ENCODE results near the gene GRIK4. TPM values are rescaled to one million over a fixed set of nuclear protein-coding genes. Genes with fewer than 3 reads are reported as not detected.

The GRIK4 gene
- total RNA-seq, 2 experiments from 2014 or later: not detected

DNA sequence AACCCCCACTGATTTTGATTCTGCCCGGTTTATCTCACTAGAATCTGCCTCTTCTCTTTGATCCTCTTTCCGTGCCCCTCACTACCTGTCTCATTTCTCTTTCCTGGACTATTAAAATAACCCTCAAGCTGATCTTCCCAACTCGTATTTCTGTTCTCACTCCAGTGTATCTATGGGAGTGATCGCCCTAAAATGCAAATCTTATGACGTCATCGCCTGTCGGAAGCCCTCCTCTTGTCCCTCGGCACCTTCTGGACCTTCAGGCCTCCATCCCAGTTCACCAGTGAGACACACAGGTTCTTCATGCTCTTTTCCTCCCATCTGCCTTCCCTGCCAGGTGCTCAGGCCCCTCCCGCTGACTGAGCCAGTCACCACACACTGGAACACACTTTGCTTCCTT, 277.8 kb downstream of the GRIK4 start:
- H3K27me3 Mint-ChIP-seq: peaks cover 12% of the 10 kb centered on the region
- CTCF ChIA-PET: no interaction called here
- DNase-seq: no peak

DNA sequence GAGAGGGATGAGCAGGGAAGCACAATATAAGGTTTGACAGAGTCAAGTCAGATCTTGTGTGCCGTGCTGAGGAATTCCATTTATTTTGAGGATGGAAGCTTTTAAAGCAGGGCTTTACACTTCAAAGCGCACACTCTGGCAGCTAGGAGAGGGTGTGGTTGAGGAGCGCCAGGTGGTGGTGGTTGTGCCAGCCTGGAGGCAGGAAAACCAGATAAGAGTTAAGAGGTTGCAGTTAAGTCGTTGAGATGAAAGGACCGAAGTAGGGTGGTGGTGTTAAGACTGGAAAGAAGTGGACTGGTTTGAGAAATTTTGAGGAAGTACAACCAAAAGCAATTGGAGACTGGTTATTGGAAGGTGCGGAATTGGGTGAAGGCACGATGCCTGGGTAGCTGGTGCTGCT, 280.8 kb downstream of the GRIK4 start:
- ChIA-PET POLR2A (no interaction called here), CTCF (no interaction called here)
- intact Hi-C loops (cut with DNase I, micrococcal nuclease): no loop called here
- no peak overlapping the region for H3K27ac Mint-ChIP-seq
- no peak overlapping the region for H3K4me3 Mint-ChIP-seq
- no peak overlapping the region for H3K27ac ChIP-seq (ENCODE audit: low read depth in 1 of 2, low read length in 2 of 2)
- ATAC-seq (ENCODE audit: poor library complexity): no peak
- H3K9me3 Mint-ChIP-seq: no peaks in the 10 kb centered on the region
- no peak for TF ChIP-seq CTCF (IDR thresholded peaks at IDR 0.05)
- peaks cover 12% of the 10 kb centered on the region for H3K27me3 Mint-ChIP-seq
- H3K4me3 ChIP-seq (ENCODE audit: low read length): no peak overlapping the region
- no peak for DNase-seq
- H3K4me1 Mint-ChIP-seq (ENCODE audit: low read depth): no peaks in the 10 kb centered on the region
- H3K9me3 ChIP-seq (ENCODE audit: control insufficient read depth in 1 of 2, insufficient read depth in 1 of 2, low read length in 2 of 2): no peaks in the 10 kb centered on the region
- no peaks in the 10 kb centered on the region for H3K36me3 Mint-ChIP-seq (ENCODE audit: low read depth)
- no peaks in the 10 kb centered on the region for H3K4me1 ChIP-seq (ENCODE audit: insufficient read depth, low read length)
- no peaks in the 10 kb centered on the region for H3K36me3 ChIP-seq (ENCODE audit: insufficient read depth, low read length)
- peaks cover 7% of the 10 kb centered on the region in 2 experiments for H3K27me3 ChIP-seq (ENCODE audit: control insufficient read depth in 1 of 2, insufficient read depth in 2 of 2, low read length in 2 of 2)

More for the DNA sequence above, 277.8 kb downstream of the GRIK4 start:
- H3K27me3 ChIP-seq (ENCODE audit: control insufficient read depth in 1 of 2, insufficient read depth in 2 of 2, low read length in 2 of 2): peaks cover 7% of the 10 kb centered on the region in 2 experiments
- H3K9me3 ChIP-seq (ENCODE audit: control insufficient read depth in 1 of 2, insufficient read depth in 1 of 2, low read length in 2 of 2): no peaks in the 10 kb centered on the region
- ATAC-seq (ENCODE audit: poor library complexity): no peak
- H3K27ac ChIP-seq (ENCODE audit: low read depth in 1 of 2, low read length in 2 of 2): no peak overlapping the region
- Mint-ChIP-seq H3K36me3 (ENCODE audit: low read depth) (no peaks in the 10 kb centered on the region), H3K27ac (no peak overlapping the region), H3K4me3 (no peak overlapping the region), H3K9me3 (no peaks in the 10 kb centered on the region), H3K4me1 (ENCODE audit: low read depth) (no peaks in the 10 kb centered on the region)
- H3K4me1 ChIP-seq (ENCODE audit: insufficient read depth, low read length): no peaks in the 10 kb centered on the region
- no peaks in the 10 kb centered on the region for H3K36me3 ChIP-seq (ENCODE audit: insufficient read depth, low read length)
- no peak for TF ChIP-seq CTCF (IDR thresholded peaks at IDR 0.05)
- intact Hi-C loops (cut with DNase I, micrococcal nuclease): no loop called here
- POLR2A ChIA-PET: no interaction called here
- no peak overlapping the region for H3K4me3 ChIP-seq (ENCODE audit: low read length)

- no peak for DNase-seq
- H3K27me3 ChIP-seq (ENCODE audit: control insufficient read depth in 1 of 2, insufficient read depth in 2 of 2, low read length in 2 of 2): peaks cover 7% of the 10 kb centered on the region in 2 experiments
- intact Hi-C loops (cut with DNase I, micrococcal nuclease): no loop called here
- Mint-ChIP-seq H3K27ac (no peak overlapping the region), H3K9me3 (no peaks in the 10 kb centered on the region), H3K4me1 (ENCODE audit: low read depth) (no peaks in the 10 kb centered on the region), H3K36me3 (ENCODE audit: low read depth) (no peaks in the 10 kb centered on the region), H3K4me3 (no peak overlapping the region), H3K27me3 (peaks cover 18% of the 10 kb centered on the region)
- TF ChIP-seq CTCF (IDR thresholded peaks at IDR 0.05): no peak
- no peak overlapping the region for H3K27ac ChIP-seq (ENCODE audit: low read depth in 1 of 2, low read length in 2 of 2)
- H3K4me1 ChIP-seq (ENCODE audit: insufficient read depth, low read length): no peaks in the 10 kb centered on the region
- no peak for ATAC-seq (ENCODE audit: poor library complexity)
- no peak overlapping the region for H3K4me3 ChIP-seq (ENCODE audit: low read length)
- H3K36me3 ChIP-seq (ENCODE audit: insufficient read depth, low read length): no peaks in the 10 kb centered on the region
- CTCF ChIA-PET: no interaction called here
- POLR2A ChIA-PET: no interaction called here
- no peaks in the 10 kb centered on the region for H3K9me3 ChIP-seq (ENCODE audit: control insufficient read depth in 1 of 2, insufficient read depth in 1 of 2, low read length in 2 of 2)
These were observed 281.6 kb downstream of the GRIK4 start for GRCh38 chr11:120793150-120793549.

Measured in CD4-positive, alpha-beta T cell (primary cell).